ENCODE results near the gene NTM.
"Not testable (repeated sequence)": the region's sequence is repeated elsewhere in the genome, so short reads cannot be mapped to it uniquely, and the experiment has no call there.

NTM gene

GRCh38 chr11:132047167-132047566 lies 676.8 kb downstream of the NTM start:
- no peak for DNase-seq (ENCODE audit: low read depth)

GRCh38 chr11:132048040-132048439 lies 677.6 kb downstream of the NTM start:
- no peak for DNase-seq (ENCODE audit: low read depth)

- DNase-seq (ENCODE audit: low read depth): no peak
Measured at GRCh38 chr11:132049205-132049604, 678.8 kb downstream of the NTM start.

- DNase-seq (ENCODE audit: low read depth): no peak
Measured at GRCh38 chr11:132050049-132050448, 679.6 kb downstream of the NTM start.

GRCh38 chr11:132050577-132051165 lies 680.3 kb downstream of the NTM start:
- no peak for DNase-seq (ENCODE audit: low read depth)

GRCh38 chr11:132051704-132052103 lies 681.3 kb downstream of the NTM start:
- DNase-seq (ENCODE audit: low read depth): no peak

- DNase-seq (ENCODE audit: low read depth): no peak
Measured at GRCh38 chr11:132052342-132052741, 681.9 kb downstream of the NTM start.

GRCh38 chr11:132052904-132053303 lies 682.5 kb downstream of the NTM start:
- DNase-seq (ENCODE audit: low read depth): no peak

GRCh38 chr11:132054822-132055221 lies 684.4 kb downstream of the NTM start:
- DNase-seq (ENCODE audit: low read depth): peak; percentile 92

GRCh38 chr11:132055296-132055695 lies 684.9 kb downstream of the NTM start:
- DNase-seq (ENCODE audit: low read depth): no peak

GRCh38 chr11:132056689-132057088 lies 686.3 kb downstream of the NTM start:
- DNase-seq (ENCODE audit: low read depth): no peak

- no peak for DNase-seq (ENCODE audit: low read depth)
Measured at GRCh38 chr11:132057266-132057665, 686.9 kb downstream of the NTM start.

GRCh38 chr11:132058211-132058772 lies 687.9 kb downstream of the NTM start:
- DNase-seq (ENCODE audit: low read depth): no peak

- DNase-seq (ENCODE audit: low read depth): no peak
Measured at GRCh38 chr11:132060567-132060966, 690.2 kb downstream of the NTM start.

- no peak for DNase-seq (ENCODE audit: low read depth)
Measured at GRCh38 chr11:132062031-132062430, 691.6 kb downstream of the NTM start.

GRCh38 chr11:132062541-132062940 lies 692.1 kb downstream of the NTM start:
- no peak for DNase-seq (ENCODE audit: low read depth)

GRCh38 chr11:132064987-132065620 lies 694.7 kb downstream of the NTM start:
- DNase-seq (ENCODE audit: low read depth): peak; percentile 96

GRCh38 chr11:132068556-132068955 lies 698.1 kb downstream of the NTM start:
- DNase-seq (ENCODE audit: low read depth): no peak

- not testable (repeated sequence) for DNase-seq (ENCODE audit: low read depth)
Measured at GRCh38 chr11:132069593-132069992, 699.2 kb downstream of the NTM start.

GRCh38 chr11:132070907-132071306 lies 700.5 kb downstream of the NTM start:
- not testable (repeated sequence) for DNase-seq (ENCODE audit: low read depth)

- DNase-seq (ENCODE audit: low read depth): peak; percentile 97
Measured at GRCh38 chr11:132072044-132072857, 701.8 kb downstream of the NTM start.

- DNase-seq (ENCODE audit: low read depth): no peak
Measured at GRCh38 chr11:132072858-132073211, 702.4 kb downstream of the NTM start.

GRCh38 chr11:132073787-132074186 lies 703.4 kb downstream of the NTM start:
- no peak for DNase-seq (ENCODE audit: low read depth)
